ENCODE data around the gene SLAIN1.

SLAIN1 gene

GRCh38 chr13:77784515-77784914, 87.0 kb downstream of the SLAIN1 start:
- no peaks in the 10 kb centered on the region for H3K27me3 ChIP-seq
- H3K36me3 ChIP-seq, result no peaks in the 10 kb centered on the region
- H3K27ac ChIP-seq, result no peak overlapping the region
- H3K9me3 ChIP-seq, result no peaks in the 10 kb centered on the region
- H3K4me1 ChIP-seq (ENCODE audit: control insufficient read depth in 1 of 2, insufficient read depth in 1 of 2, low read depth in 1 of 2, low read length in 1 of 2), result peaks cover 7 to 8% of the 10 kb centered on the region in 2 experiments
- TF ChIP-seq, protein P1, sequence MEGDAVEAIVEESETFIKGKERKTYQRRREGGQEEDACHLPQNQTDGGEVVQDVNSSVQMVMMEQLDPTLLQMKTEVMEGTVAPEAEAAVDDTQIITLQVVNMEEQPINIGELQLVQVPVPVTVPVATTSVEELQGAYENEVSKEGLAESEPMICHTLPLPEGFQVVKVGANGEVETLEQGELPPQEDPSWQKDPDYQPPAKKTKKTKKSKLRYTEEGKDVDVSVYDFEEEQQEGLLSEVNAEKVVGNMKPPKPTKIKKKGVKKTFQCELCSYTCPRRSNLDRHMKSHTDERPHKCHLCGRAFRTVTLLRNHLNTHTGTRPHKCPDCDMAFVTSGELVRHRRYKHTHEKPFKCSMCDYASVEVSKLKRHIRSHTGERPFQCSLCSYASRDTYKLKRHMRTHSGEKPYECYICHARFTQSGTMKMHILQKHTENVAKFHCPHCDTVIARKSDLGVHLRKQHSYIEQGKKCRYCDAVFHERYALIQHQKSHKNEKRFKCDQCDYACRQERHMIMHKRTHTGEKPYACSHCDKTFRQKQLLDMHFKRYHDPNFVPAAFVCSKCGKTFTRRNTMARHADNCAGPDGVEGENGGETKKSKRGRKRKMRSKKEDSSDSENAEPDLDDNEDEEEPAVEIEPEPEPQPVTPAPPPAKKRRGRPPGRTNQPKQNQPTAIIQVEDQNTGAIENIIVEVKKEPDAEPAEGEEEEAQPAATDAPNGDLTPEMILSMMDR (IDR thresholded peaks at IDR 0.05), result no peak
- H3K4me3 ChIP-seq (ENCODE audit: low read depth in 1 of 2, low read length in 1 of 2), result no peak overlapping the region

DNA sequence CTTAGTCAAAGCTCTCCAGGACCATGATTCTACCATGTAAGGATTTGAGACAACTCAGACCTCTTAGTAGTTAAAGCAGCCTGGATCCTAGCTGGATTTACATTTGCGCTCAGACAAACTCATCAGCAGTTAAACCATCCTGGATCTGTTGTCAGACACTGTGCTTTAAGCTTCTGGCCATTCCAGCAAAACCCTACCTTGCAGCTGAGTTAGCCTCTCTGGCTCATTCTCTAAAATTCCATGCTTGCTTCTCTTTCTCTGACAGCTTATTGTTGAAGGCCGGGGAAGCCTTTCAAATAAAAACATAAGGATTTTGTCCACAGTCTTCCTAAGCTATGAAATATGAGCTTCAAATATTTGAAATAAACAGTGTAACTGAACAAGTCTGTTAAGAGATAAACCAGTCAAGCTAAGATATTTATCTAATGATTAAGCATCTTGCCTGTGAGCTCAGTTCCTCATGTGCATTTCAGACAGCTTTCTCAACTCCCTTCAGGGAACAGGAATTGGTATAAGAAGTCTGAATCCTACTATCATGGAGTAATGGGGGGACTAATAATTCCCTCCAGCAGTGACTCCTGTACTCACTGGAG, 89.3 kb downstream of the SLAIN1 start:
- Histone ChIP-seq H3K9me3 (peaks cover 10% of the 10 kb centered on the region), H3K4me1 (ENCODE audit: control insufficient read depth in 1 of 2, insufficient read depth in 1 of 2, low read depth in 1 of 2, low read length in 1 of 2) (no peaks in the 10 kb centered on the region), H3K27me3 (no peaks in the 10 kb centered on the region), H3K4me3 (ENCODE audit: low read depth in 1 of 2, low read length in 1 of 2) (no peak overlapping the region), H3K27ac (no peak overlapping the region), H3K36me3 (no peaks in the 10 kb centered on the region)
- TF ChIP-seq, protein P1 (IDR thresholded peaks at IDR 0.05), result no peak

GRCh38 chr13:77789376-77789775, 91.9 kb downstream of the SLAIN1 start:
- Histone ChIP-seq H3K36me3 (no peaks in the 10 kb centered on the region), H3K27me3 (no peaks in the 10 kb centered on the region), H3K27ac (no peak overlapping the region), H3K4me1 (ENCODE audit: control insufficient read depth in 1 of 2, insufficient read depth in 1 of 2, low read depth in 1 of 2, low read length in 1 of 2) (no peaks in the 10 kb centered on the region), H3K4me3 (ENCODE audit: low read depth in 1 of 2, low read length in 1 of 2) (no peak overlapping the region), H3K9me3 (peaks cover 10% of the 10 kb centered on the region)
- TF ChIP-seq, protein P1 (IDR thresholded peaks at IDR 0.05), result no peak

DNA sequence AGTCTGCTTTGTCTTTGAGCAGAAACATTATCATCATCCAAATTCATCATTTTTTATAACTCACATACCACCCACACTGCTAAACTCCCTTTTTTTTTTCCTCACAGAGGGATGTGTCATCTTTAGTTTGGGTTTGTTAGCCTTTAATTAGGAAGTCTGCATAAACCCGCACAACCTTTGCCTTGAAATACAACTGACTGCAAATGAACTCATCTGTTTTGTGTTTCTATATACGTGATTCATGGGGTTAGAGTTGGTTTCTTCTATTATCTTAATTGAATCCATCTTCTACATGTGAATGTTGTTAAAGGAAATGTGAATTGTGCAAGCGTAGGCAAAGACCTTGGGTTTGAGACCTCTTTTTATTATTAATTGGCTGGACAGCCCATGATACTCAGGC, 102.7 kb downstream of the SLAIN1 start:
- no peaks in the 10 kb centered on the region for H3K27me3 ChIP-seq
- TF ChIP-seq, protein P1 (IDR thresholded peaks at IDR 0.05), result no peak
- no peaks in the 10 kb centered on the region for H3K36me3 ChIP-seq
- H3K4me3 ChIP-seq (ENCODE audit: low read depth in 1 of 2, low read length in 1 of 2), result no peak overlapping the region
- H3K27ac ChIP-seq, result no peak overlapping the region
- no peaks in the 10 kb centered on the region for H3K9me3 ChIP-seq
- H3K4me1 ChIP-seq (ENCODE audit: control insufficient read depth in 1 of 2, insufficient read depth in 1 of 2, low read depth in 1 of 2, low read length in 1 of 2), result no peaks in the 10 kb centered on the region

GRCh38 chr13:77806518-77806917, 109.0 kb downstream of the SLAIN1 start:
- Histone ChIP-seq H3K36me3 (no peaks in the 10 kb centered on the region), H3K27ac (no peak overlapping the region), H3K9me3 (no peaks in the 10 kb centered on the region), H3K4me3 (ENCODE audit: low read depth in 1 of 2, low read length in 1 of 2) (no peak overlapping the region), H3K4me1 (ENCODE audit: control insufficient read depth in 1 of 2, insufficient read depth in 1 of 2, low read depth in 1 of 2, low read length in 1 of 2) (peaks cover 8 to 11% of the 10 kb centered on the region in 2 experiments), H3K27me3 (no peaks in the 10 kb centered on the region)
- TF ChIP-seq, protein P1 (IDR thresholded peaks at IDR 0.05), result no peak
